MM.1S (cell line): Measurements from ENCODE around the gene ARHGEF10L.

Experiments used
- DNase-seq: peaks from one replicate; pipeline ENCODE4 v3.0.0-alpha.2; 2015
- H2AFZ ChIP-seq: fragments of 300-600 bp; sonication (generic); 2 replicates; pipeline ENCODE4 v1.6.0; 2016; ENCODE audit warnings: antibody characterized with exemption, low read length
- H3F3A ChIP-seq: fragments of 300-600 bp; sonication (generic); 2 replicates; pipeline ENCODE4 v1.6.1; 2016; ENCODE audit warnings: mild to moderate bottlenecking, antibody characterized with exemption, low read length, moderate library complexity, mixed read lengths; ENCODE audit not compliant: insufficient read depth
- H3K27ac ChIP-seq: fragments of 300-600 bp; sonication (generic); 2 replicates; pipeline ENCODE4 v1.5.1; 2016; ENCODE audit warnings: mild to moderate bottlenecking, low read length
- H3K27me3 ChIP-seq: fragments of 300-600 bp; sonication (generic); replicated peaks from 2 replicates; pipeline ENCODE4 v1.6.0; 2016; ENCODE audit warnings: low read length; ENCODE audit not compliant: insufficient read depth
- H3K36me3 ChIP-seq: fragments of 300-600 bp; sonication (generic); replicated peaks from 2 replicates; pipeline ENCODE4 v1.6.1; 2016; ENCODE audit warnings: mild to moderate bottlenecking, low read length, mixed read lengths; ENCODE audit not compliant: insufficient read depth
- H3K4me1 ChIP-seq: fragments of 300-600 bp; sonication (generic); 2 replicates; pipeline ENCODE4 v1.6.1; 2016; ENCODE audit warnings: low read length, mixed read lengths
- H3K4me2 ChIP-seq: fragments of 300-600 bp; sonication (generic); 2 replicates; pipeline ENCODE4 v1.6.0; 2016; ENCODE audit warnings: low read depth, low read length
- H3K4me3 ChIP-seq: fragments of 300-600 bp; sonication (generic); 2 replicates; pipeline ENCODE4 v1.5.1; 2016; ENCODE audit warnings: low read length, mixed read lengths
- H3K79me2 ChIP-seq: fragments of 300-600 bp; sonication (generic); 2 replicates; pipeline ENCODE4 v1.6.1; 2016; ENCODE audit warnings: mixed run types, low read length, mixed read lengths
- H3K9ac ChIP-seq: fragments of 300-600 bp; sonication (generic); 2 replicates; pipeline ENCODE4 v1.6.1; 2016; ENCODE audit warnings: low read length, mixed read lengths
- H3K9me2 ChIP-seq: fragments of 300-600 bp; sonication (generic); replicated peaks from 2 replicates; pipeline ENCODE4 v1.6.1; 2016; ENCODE audit warnings: mild to moderate bottlenecking, low read length, mixed read lengths; ENCODE audit not compliant: insufficient read depth
- H3K9me3 ChIP-seq: fragments of 300-600 bp; sonication (generic); replicated peaks from 2 replicates; pipeline ENCODE4 v1.6.1; 2016; ENCODE audit warnings: mild to moderate bottlenecking, low read length, mixed read lengths; ENCODE audit not compliant: insufficient read depth
- H4K20me1 ChIP-seq: fragments of 300-600 bp; sonication (generic); 2 replicates; pipeline ENCODE4 v1.6.1; 2016; ENCODE audit warnings: mild to moderate bottlenecking, low read length, moderate library complexity, mixed read lengths; ENCODE audit not compliant: insufficient read depth
- CTCF ChIP-seq: fragments of 300-600 bp; sonication (generic); IDR thresholded peaks from 2 replicates; pipeline ENCODE4 v1.5.1; 2016; ENCODE audit warnings: antibody characterized with exemption, low read length, mixed read lengths
- EZH2 ChIP-seq: fragments of 300-600 bp; sonication (generic); optimal IDR thresholded peaks from 2 replicates; pipeline ENCODE3; 2017; ENCODE audit warnings: low read depth, mild to moderate bottlenecking, antibody characterized with exemption, low read length, mixed read lengths
- EZH2phosphoT487 ChIP-seq: fragments of 300-600 bp; sonication (generic); IDR thresholded peaks from 2 replicates; pipeline ENCODE4 v1.6.1; 2018; ENCODE audit warnings: antibody characterized with exemption, low read length

ARHGEF10L gene

GRCh38 chr1:17682400-17682799 lies 142.9 kb downstream of the ARHGEF10L start:
- DNase-seq, result no peak
- Histone ChIP-seq H3K4me3 (no peak overlapping the region), H3K27ac (no peak overlapping the region), H4K20me1 (no peaks in the 10 kb centered on the region), H3K27me3 (peaks cover 91% of the 10 kb centered on the region), H3K79me2 (no peaks in the 10 kb centered on the region), H3K36me3 (no peaks in the 10 kb centered on the region), H3F3A (no peaks in the 10 kb centered on the region), H3K9me3 (no peaks in the 10 kb centered on the region), H3K9ac (no peak overlapping the region), H3K4me1 (no peaks in the 10 kb centered on the region), H3K4me2 (no peak overlapping the region), H2AFZ (no peak overlapping the region), H3K9me2 (no peaks in the 10 kb centered on the region)
- no peak for TF ChIP-seq EZH2phosphoT487
- TF ChIP-seq EZH2, result no peak
- TF ChIP-seq CTCF, result no peak

- Histone ChIP-seq H3F3A (no peaks in the 10 kb centered on the region), H3K27ac (no peak overlapping the region), H3K27me3 (peaks cover 93% of the 10 kb centered on the region), H2AFZ (no peak overlapping the region), H3K36me3 (no peaks in the 10 kb centered on the region), H3K79me2 (no peaks in the 10 kb centered on the region), H3K4me3 (no peak overlapping the region), H3K4me2 (no peak overlapping the region), H3K4me1 (no peaks in the 10 kb centered on the region), H3K9me3 (no peaks in the 10 kb centered on the region), H4K20me1 (no peaks in the 10 kb centered on the region), H3K9ac (no peak overlapping the region), H3K9me2 (no peaks in the 10 kb centered on the region)
- TF ChIP-seq EZH2 (no peak), CTCF (no peak), EZH2phosphoT487 (no peak)
- no peak for DNase-seq
Measured at GRCh38 chr1:17683598-17683997, 144.1 kb downstream of the ARHGEF10L start.

GRCh38 chr1:17684810-17685209 lies 145.3 kb downstream of the ARHGEF10L start:
- H3K4me2 ChIP-seq, result no peak overlapping the region
- H3K36me3 ChIP-seq, result no peaks in the 10 kb centered on the region
- no peaks in the 10 kb centered on the region for H3K9me3 ChIP-seq
- H3F3A ChIP-seq, result no peaks in the 10 kb centered on the region
- no peaks in the 10 kb centered on the region for H3K79me2 ChIP-seq
- TF ChIP-seq EZH2phosphoT487 (no peak), CTCF (no peak), EZH2 (no peak)
- H2AFZ ChIP-seq, result no peak overlapping the region
- no peaks in the 10 kb centered on the region for H3K4me1 ChIP-seq
- no peak overlapping the region for H3K4me3 ChIP-seq
- no peak for DNase-seq
- H3K27ac ChIP-seq, result no peak overlapping the region
- H3K9me2 ChIP-seq, result no peaks in the 10 kb centered on the region
- peaks cover 90% of the 10 kb centered on the region for H3K27me3 ChIP-seq
- no peaks in the 10 kb centered on the region for H4K20me1 ChIP-seq
- no peak overlapping the region for H3K9ac ChIP-seq
